GM19099 (cell line): Measurements from ENCODE around the gene MYO1B.

Source experiments
- POLR2A ChIP-seq: IDR thresholded peaks from 3 replicates; pipeline ENCODE4 v1.6.1; 2011; ENCODE audit warnings: low read depth; ENCODE audit not compliant: insufficient read length; ENCODE audit errors: extremely low read depth

The MYO1B gene

DNA sequence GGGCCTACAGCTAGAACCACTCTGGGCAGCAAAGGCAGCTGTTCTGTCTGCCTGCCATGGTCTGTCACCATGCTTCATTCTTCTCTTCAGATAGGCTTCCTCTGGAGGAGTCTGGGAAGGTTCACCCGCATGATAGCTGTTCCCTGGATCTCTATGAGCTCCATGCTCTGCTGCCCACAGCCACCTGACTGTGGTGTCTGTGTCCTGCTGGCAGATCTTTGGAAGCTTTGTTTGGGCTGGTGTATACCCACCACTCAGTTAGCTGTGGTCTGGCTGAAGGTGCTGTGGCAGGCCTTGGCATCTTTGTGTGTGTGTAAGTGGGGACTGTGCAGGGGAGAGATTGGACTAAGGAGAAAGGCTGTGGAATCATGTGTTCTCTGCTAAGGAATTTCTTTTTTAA is 23.4 kb downstream of the MYO1B start:
- no peak for TF ChIP-seq POLR2A

DNA sequence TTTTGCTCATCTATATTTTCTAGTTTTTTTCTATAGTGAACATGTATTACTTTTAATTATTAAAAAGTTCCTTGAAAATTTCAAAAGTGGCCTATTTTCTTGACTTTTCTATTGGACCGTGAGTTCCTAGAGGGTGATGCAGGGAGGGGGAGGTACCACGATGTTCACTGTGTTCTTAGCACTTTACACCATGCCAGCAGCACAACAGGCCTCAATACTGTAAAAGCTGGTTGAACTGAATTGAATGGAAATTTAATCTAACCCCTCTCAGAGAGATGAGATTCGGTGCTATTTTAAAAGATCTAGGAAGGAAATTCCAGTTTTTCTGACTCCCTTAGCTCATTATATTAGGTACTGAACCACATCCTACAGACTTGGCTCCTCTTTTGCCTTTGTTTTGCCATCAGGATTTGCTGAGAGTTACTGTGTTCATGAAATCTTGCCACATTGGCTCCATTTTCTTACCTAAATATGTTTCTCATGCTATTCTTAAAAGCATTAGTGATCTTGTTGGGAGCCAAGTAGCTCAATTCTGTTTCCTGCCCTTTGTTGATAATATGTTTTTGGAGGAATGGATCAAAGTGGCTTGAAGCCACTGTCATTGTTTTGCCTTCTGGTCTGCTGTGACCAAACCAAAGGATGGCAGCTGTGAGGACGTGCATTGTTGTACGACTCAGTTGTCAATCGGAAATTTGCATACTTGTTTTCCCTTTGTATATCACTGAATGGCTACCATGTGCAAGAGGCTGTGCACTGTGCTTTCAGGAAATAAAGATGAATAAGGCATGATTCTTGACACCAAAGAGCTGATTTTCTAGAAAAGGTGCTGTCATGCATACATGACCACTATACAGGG is 25.3 kb downstream of the MYO1B start:
- TF ChIP-seq POLR2A: no peak

DNA sequence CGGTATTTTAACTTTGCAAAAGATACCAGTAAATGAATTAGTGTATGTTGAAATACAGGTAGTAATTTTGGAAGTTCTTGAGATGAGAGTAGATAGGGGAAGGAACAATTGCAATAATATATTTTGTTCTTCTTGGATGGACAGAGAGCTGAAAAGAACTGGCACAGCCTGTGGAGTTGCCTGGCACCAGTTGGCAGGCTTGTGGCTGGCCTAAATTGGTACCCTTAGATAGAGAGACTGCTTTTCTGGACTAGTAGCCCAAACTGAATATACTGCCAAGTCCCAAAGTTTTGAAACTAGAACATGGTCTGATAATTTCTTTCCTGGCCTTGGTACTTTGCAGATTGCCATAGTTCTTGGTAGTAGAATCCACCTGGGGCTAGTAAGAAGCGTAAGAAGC is 26.9 kb downstream of the MYO1B start:
- TF ChIP-seq POLR2A: no peak

DNA sequence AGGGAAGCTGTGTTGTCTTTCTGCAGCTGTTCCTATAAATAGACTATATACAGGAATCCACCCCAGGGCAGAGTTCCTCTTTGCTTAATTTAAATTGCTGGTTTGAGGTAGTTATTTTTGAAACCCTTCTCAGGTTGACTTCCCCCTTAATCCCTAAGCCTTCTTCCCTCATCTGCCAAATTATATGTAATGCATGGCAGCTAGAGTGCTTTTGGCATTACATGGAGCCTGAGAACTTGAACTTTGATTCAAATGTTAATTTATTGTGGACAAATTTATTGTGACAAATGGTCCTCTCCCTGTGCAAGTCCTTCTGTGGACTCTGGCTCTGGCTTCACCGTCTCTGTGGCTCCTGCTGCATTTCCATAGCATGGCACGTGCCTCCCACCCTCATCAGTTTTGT is 29.2 kb downstream of the MYO1B start:
- TF ChIP-seq POLR2A: no peak

DNA sequence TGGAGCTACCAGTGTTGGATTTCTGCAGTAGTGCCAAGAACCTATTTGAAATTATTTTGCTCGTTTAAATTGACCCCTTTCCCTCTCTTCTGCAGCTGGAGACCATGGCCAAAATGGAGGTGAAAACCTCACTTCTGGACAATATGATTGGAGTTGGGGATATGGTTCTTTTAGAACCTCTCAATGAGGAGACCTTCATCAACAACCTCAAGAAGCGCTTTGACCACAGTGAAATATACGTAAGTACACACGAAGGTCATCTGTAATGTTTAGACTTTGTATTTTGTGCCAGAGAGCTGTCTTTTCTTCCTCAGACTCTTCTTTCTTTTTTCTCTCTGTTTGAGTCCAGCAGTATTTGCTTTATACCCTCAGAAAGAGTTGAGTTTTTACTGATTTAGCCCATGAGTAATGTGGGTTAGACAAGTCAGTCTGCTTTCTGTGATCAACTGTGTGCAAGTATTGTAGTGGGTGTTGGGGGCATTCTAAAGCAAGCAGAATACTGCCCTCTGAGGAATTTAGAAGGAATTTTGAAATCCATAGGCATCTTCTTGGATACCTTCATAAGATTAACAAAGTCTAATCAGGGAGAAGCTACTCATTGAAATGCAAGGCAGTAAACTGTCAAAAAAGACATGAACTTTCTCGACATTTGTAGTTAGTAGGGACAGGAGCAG is 31.7 kb downstream of the MYO1B start:
- TF ChIP-seq POLR2A: no peak

DNA sequence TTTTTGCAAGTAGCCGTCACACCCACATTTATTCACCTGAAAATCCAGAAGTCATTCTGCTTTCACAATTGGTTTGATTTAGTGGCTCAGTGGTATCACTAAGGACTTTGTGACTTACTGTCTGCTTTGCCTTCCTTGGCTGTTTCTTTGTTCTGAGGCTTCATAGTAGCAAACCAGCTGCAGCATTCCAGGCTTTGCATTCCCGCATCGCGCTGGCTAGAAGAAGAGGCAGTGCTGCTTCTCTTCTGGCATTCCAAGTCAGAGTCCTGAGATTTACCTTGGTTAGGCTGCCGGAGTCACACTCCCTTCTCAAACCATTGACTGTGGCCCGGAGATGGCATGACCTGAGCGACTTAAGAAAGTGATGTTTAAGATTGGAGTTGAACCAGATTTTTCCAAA is 35.1 kb downstream of the MYO1B start:
- TF ChIP-seq POLR2A: no peak

DNA sequence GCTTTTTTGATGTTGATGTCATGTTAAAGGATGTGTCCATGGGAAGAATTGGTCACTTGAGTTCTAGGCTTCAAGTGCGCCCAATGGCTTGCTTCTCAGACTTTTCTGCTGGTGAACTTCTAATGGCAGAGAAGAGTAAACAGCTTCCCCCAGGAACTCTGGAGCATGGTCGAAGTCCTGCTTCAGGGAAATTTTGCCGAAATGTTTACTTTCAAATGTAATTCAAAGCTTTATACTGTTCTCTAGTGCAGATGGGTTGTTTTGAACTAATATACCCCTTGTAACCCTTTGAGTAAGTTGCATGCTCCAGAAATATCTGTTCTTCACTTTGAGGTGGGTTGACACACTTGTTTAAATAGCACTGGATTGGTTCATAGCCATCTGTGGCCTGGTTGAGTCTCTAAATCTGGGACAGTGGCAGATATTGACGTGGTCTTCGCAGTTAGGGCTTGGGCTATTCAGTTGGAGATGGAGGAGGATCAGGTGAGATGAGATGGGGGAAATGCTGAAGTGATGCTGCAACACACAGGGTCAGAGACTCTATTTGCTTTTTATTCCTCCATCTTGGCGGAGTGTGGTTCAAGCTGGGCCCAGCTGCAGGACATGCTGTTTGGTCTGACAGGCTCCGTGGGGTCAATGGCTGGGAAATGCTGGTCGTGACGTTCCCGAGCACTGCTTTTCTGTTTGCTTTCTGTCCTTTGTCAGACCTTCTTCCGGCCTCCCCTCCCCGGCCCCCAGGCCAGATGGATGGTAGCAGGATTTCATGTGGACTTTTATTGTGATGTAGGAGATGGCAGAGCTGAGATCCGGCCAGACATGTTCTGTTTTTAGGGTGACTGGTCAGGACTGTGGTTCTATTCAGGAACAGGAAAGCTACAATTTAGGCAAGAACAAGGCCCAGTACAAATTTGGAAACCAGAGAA is 35.9 kb downstream of the MYO1B start:
- TF ChIP-seq POLR2A: no peak

DNA sequence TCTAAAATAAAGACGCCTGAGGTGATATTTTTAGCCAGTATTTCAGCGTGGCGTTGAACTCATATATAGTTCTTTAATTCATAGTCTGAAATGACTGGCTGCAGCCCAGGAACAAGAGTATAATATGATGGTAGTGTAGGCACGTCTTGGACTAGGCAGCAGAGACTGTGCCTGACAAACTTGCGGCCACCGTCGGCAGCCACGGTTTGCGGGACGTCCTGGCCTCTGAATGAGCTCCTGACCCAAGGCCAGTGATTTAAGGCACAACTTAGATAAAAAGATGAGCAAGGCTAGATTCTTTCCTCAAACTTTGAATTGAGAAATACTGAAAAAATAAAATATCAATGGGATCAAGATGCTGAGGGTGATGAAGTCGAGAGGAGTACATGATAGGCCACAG is 40.0 kb downstream of the MYO1B start:
- TF ChIP-seq POLR2A: no peak

DNA sequence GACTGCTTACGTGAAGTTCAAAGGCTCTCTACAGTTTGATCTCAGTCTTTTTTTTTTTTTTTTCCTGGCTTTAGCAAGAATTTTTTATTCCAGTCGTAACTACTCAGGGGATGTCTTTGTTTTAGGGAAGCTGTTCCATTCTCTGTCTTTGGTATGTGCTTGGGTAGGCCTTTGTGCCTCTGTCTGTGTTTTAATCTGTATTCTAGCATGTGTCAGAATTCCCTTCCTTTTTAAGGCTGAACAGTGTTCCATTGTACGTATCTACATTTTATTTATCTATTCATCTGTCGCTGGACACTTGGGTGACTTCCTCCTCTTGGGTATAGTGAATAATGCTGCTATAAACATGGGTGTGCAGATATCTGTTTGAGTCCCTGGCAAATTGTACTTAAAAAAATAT is 42.6 kb downstream of the MYO1B start:
- TF ChIP-seq POLR2A: no peak

DNA sequence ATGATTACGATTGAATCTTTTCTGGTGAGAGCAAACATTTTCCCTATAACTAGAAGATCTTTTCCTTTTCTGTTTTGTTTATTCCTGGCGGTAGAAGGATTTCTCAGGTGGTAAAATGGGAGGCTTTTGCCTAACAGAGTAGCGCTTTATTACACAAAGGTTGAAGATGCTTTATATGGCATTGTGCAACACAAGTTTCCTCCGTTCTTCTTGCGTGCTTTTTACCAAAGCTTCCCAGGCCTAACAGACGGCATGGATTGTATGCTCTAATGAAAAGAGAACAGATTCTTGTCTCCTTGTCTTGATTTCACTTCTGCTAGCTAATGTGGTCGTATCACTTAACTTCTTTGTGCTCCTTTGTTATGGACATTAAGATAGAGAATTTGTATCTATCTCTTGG is 43.8 kb downstream of the MYO1B start:
- no peak for TF ChIP-seq POLR2A

DNA sequence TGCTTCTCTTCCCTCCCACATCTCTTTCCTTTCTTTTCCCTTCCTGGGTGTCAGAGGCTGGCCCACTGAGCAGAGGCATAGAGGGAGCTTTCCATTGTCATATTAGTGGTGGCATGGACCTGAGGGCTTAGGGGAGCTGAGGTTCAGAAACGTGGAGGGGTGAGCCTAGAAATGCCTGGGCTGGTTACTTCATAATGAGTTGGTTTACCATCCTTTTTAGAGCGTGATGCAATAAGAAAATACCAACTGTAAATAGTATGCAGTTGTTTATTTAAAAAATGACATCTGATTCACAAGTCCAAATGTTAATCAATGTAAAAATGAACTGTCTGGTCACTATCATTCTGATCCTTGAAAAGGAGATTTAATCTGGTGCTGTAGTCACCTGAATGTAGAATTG is 46.3 kb downstream of the MYO1B start:
- TF ChIP-seq POLR2A: no peak

DNA sequence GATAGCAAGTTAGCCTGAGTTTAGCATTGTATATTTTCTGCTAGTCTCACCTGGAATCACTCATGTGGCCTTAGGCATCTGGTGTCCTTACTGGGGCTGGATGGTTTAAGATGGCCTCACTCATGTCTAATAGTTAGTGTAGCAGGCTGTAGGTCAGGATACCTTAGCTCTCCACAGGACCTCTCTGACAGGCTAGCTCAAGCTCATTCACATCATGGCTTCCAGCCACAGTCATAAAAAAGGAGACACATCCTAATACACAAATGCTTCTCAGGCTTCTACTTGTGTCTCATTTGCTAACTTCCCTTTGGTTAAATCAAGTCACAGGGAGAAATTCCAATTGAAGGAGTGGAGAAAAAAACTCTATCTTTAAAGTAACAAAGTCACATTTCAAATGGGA is 47.7 kb downstream of the MYO1B start:
- TF ChIP-seq POLR2A: no peak

DNA sequence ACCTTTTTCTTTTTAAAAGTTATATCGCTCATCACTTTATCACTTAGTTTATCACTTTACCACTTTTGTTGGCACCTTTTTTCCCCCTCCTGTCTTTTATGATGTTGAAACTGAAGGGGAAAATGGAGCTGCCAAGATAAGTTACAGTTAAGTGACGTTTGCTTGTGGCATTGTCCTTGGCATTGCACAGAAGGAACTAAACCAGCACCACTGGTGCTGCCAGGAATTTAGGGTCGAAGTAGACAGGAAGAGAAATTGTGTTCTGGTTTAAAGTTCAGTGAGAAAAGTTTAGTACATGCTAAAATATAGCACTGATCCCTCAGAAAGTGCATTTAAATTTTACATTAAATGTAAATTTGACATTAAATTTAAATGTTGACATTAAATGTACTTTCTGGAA is 49.9 kb downstream of the MYO1B start:
- TF ChIP-seq POLR2A: no peak

DNA sequence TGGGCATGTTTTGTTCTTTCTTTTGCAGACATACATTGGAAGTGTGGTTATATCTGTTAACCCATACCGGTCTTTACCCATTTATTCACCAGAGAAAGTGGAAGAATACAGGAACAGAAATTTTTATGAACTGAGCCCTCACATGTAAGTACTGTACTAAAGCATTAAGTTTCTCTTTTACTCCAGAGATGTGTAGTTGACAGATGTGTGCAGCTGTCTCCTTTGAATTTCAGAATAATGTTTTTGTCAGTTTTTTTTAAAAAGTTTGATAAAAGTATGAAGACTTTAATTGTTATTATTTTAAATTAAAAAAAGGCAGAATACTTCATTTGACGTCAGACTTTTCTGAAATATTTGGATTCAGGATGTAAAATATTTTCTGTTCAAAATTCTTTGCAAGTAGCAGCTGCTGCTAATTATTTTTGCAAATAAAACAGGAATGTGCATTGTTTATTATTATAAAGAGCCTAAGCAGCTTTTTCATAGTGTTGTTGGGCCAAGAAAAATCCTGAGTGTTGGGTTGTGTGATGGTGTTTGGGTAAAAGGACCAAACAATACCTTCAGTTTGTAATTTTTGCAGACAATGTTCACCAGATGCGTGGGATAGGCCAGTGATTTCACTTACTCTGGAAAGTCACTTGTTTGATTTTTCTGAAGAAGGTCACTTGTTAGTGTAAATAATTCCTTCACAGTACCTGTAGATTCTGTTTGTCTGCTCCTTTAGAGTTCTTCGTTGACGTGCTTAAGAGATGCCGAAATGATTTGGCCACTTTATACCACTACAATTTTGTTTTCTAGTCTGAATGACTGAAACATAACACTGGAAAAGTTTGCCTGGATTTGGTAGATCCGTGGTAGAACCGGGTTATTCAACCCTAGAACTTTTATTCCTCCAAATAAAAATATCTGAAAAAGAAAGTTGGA is 51.1 kb downstream of the MYO1B start:
- no peak for TF ChIP-seq POLR2A
